Activated CD8-positive, alpha-beta memory T cell treated with anti-CD3 and anti-CD28 coated beads, Interleukin-2, amount 50 U/mL, for 24 hours (primary cell): Measurements from ENCODE around the gene TEAD3.

Experiments
- DNase-seq: peaks from one replicate; pipeline ENCODE4 v3.0.0-alpha.2; 2020; ENCODE audit errors: extremely low read depth

The TEAD3 gene

DNA sequence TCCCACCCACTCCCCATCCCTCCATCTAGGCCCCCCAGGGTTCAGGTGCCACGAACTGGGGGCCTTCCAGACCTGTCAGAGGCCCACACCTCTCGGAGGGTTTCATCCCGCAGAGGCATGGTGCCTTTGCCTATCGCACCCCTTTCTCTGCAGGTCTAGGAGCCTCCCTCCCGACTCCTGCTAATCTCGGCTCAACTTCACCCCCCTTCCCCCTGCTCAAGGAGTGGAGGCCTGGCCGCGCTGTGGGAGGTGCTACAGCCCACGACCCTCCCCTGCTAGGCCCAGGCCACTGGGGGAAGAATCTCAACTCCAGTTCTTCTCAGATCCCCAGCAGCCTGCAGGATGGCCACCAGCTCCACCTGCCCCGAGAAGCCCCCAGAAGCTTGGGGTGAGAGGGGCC, 15.9 kb upstream of the TEAD3 start, which contains the start of gene TULP1:
TSS of gene TULP1 (minus strand) at position 157 of the 400 bp plus-strand sequence. CDS start at position 119, 38 bp downstream.
- DNase-seq = no peak

DNA sequence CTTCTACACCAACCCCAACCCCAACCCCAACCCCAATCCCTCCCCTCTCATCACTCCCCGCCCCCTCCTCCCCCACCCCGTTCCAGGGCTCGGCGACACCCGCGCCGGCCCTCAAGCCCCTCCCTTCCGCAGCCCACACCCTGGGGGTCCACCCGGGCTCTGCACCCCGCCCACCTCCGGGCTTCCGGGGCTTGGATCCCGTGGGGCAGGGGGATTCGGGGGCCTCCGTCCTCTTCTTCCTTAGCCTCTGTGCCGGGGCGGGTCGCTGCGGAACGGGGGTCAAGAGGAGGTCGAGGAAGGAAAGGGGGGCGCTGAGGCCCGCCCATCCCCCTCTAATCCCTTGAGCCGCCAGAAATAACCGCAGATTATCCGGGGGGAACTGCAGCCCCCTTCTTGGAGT, 15.1 kb upstream of the TEAD3 start:
- no peak for DNase-seq

DNA sequence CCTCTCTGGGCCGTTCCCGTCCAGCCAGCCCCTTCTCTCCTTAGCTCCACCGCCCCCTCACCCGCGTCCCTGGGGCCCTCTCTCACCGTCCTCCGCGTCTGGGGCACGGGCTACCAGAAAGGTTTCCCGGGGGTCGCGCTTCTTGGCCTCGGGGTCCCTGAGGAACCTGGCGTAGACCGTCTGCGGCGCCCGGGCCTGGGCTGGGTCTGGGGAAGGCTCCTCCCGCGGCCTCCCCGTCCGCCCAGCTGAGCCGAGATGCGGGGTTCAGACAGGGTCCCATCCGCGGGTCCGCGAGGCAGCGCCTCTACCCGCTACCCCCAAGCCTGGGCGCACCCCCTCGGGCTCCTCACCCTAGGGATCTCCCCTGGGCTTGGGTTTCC, 14.7 kb upstream of the TEAD3 start:
- DNase-seq = no peak

DNA sequence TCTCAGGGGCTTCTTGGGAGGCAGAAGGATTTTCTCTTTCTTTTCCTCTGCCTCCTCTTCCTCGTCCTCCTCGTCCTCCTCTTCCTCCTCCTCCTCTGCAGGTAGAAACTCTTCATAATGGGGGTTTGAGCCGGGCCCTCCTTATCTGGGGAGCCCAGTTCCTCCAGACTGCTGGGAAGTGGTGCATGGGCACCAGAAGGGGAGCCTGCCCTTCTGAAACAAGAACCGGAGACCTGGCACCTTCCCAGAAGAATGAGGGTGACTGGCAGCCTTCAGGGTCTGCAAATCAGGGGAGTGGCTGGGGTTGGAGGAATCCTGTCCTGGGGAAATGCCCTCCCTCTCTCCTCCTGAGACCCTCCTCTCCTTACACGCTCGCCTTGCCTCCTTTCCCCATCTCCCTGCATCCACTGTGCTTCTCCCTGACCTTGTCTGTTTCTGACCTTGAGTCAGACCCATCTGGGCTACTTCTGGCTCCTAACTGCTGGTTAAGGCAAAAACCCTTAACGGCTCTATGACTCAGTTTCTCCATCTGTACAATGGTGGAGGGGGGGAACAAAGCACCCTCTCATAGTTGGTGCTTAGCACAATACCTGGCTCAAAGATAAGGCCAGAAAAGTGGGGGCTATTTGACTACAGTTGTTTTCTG, 14.2 kb upstream of the TEAD3 start:
- DNase-seq = no peak

DNA sequence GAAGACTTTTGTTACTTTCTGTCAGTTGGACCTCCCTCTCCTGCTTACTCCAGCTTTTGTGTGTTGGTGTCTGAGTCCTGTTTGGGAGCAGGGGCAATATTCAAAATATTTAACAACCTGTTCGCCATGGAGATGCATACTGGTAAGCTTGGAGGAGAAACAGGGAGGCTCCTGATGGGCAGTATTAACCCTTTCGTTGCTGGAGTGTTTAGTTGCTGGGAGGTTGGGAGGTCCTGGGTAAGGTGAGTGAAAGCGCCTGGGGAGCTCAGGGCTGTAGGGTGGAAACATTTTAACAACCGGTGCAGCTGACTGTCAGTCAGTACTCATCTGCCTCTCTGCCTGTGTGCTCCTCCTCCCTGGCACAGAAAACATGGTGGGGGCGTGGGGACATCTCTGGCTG, 11.7 kb upstream of the TEAD3 start:
- DNase-seq = no peak

DNA sequence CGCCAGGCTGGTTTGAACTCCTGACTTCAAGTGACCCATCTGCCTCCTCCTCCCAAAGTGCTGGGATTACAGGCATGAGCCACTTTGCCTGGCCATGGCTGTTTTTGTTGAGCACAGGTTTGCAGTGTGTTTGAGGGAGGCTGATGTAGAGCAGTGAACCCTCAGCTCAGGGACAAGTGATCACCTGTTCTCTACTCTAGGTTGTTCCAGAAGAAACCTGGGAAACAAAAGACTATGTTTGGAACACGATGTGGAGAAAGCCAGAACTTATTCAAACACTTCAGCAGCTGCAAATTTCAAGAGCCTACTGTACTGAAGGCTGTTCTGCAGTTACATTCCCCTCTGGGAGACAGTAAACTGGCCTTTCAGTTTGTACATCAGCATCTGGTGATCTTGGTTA, 11.1 kb upstream of the TEAD3 start:
- DNase-seq = no peak

DNA sequence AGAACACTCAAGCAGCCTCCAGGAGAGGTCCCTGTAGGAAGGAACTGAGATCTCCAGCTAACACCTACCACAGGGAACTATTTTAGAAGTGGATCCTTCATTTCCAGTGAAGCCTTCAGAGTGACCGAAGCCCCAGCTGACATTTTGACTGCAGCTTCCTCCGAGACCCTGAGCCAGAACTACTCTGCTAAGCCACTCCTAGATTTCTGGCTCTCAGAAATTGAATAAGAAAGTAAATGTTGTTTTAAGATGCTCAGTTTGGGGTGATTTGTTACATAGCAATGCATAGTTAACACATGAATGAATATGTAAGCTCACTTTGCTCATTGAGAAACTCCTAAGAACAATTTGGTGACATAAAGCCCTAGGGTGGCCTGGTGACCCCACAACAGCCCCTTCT, 10.3 kb upstream of the TEAD3 start:
- DNase-seq = no peak

DNA sequence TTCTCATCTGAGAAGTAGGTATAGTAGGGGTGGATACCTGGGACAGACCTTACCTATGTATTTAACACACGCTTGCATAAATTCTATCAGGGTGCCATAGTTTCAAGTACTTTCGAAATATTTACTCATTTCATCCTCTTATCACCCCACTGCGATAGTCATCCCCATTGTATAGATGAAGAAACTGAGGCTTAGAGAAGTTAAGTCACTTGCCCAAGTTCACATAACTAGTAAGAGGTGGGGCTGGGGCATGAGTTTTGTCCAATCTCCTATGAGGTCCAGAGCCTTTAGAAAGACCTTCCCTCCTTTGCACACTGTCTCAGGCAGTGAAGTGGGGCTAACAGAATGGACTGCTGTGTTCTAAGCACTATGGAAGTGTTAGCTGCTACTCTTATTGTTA, 9.7 kb upstream of the TEAD3 start:
- DNase-seq = no peak

DNA sequence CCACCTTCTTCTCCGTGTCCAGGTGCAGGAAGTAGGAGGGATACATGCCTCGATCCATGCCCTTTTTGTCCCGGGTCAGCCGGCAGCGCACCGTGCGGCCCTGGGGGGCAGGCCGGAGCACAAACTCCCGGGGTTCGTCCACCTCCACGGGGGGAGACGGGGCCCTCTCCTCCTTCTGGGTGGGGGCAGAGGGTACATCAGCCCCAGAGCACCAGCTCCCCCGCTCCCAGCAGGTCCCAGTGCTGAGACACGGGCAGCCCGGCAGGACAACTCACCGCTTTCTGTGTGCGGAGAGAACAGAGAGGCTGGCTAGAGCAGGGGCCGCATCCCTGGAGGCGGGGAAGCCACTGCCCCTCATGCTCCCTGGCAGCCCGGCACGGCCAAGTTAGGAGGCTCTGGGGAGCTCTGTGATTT, 9.1 kb upstream of the TEAD3 start:
- DNase-seq = no peak

DNA sequence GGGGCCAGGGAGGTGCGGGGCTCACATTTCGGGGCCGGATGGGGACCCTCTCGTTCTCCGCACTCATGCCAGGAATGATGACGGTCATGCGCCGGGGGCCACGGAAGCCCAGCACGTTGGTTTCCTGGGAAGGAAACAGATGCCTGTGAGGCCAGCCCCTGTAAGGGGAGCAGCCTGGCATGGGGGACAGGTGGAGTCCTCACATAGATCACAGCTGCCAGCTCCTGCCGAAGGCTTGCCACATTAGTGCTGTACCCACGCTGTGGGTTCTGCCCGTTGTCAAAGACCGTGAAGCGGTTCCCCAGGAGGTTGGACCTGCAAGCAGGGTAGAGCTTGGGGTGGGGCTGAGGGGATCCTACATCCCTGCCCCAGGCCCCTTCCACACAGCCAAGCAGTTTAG, 6.7 kb upstream of the TEAD3 start:
- no peak for DNase-seq

DNA sequence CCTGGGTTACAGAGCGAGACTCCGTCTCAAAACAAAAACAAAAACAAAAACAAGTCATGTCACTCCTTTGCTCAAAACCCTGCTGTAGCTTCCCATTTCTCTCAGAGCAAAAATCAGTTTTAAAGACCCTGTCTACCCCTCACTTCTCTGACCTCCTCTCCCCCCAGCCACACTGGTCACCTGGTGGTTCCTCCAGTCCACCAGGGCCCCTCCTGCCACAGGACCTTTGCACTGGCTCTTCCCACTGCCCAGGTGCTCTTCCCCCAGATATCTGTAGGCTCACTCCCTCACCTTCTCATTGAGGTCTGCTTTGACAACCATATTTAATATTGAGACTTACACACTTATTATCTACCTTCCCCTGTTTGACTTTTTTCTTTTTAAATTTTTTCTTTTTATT, 4.9 kb upstream of the TEAD3 start:
- DNase-seq = no peak

DNA sequence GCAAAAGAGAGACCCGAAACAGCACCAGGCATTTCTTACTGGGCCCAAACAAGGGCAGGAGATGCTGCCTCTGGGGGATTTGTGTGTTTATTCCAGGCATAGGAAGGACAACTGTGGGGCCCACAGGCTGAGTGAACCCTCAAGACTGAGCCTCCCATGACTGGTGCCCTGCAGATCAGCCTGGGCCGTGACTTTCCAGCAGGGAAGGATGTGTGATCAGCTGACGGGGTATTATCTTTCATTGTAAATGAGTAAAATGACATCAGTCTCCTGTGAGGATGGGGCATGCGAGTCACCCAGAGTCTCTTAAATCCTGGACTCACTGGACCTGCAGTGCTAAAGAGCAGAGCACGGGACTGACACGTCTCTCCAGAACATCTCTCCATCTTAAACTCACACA, 3.9 kb upstream of the TEAD3 start:
- DNase-seq = no peak

DNA sequence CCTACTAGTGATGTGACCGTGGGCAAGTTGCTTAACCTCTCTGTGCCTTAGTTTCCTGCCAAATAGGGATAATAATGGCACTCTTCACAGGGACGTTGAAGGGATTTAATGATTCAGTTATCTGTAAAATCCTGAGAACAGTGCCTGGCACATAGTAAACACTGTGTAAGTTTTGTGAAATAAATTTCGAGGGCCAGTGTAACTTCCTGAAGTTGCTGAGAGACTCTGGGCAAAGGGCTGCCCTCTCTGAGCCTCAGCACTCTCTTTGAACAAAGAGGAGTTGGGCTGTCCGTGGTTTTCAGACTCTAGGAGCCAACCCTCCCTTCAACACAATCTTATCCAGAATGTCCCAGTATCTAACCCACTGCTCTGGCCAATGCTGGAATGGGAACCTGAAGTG, 2.5 kb upstream of the TEAD3 start:
- DNase-seq = no peak

DNA sequence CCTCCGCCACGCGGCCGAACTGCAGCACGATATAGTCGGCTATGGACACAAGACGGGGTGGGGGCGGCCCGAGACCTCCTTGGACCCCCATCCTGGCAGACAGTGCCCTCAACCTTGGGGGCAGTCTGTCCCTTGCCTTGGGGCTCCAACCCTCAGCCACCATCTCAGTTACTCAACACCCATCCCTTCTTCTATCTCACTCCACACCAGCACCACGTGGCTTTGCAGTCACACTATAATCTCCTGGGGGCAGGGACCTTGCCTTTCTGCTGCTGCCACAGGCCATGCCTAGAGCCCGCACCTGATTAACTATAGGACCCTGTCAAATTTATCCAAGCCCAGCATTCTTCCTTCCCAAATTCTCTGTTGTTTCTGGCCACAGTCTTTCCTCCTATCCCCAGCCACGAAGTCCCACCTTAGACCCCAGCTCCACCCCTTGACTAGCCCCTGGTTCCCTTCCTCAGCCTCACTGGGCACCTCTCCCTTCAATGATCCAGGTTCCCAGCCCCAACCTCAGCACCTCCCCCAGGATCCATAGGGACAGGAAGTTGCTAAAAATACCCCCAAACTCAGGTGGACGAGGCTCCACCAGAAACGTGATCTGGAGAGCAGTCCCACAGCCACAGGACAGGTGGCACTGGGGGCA, 1.7 kb upstream of the TEAD3 start:
- DNase-seq = no peak

DNA sequence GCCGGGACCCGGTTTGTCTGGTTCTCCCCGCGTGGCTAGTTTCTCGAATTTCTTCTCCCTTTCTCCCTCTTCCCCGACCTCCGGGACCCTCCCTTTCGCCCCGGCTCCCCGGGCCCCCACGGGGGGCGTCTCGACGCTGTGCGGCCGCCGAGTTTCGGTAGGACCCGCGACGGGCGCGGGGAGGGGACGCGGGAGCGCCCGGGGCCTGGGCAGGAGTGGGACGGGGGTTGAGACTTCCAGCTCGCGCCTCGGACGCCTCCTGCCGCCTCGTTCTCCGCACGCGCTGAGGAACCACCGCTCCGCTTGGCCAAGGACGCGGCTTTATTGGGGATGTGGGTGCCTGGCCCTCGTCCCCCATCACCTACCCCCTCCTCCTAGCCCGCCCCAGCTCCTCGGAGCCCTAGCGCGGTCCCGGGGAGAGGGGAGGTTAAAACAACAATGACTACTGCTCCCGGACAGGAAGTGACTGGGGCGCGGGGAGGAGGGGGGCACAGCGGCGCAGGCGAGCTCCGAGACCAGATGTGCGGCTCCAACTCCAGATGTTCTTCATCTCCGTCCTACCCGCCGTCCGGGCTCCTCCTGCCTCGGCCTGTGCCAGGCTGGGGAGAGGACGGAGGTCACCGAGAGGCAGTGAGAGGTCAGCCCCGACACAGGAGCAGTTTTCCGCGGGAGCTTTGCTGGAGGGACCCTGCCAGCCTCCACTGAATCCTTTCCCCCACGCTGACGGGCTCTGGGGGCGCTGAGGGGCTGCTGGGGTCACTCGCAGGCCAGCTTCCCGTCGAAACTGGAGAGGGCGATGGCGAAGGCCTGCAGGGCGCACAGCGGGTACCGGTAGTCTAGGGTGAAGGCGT, 917 bp upstream of the TEAD3 start:
- DNase-seq = no peak

DNA sequence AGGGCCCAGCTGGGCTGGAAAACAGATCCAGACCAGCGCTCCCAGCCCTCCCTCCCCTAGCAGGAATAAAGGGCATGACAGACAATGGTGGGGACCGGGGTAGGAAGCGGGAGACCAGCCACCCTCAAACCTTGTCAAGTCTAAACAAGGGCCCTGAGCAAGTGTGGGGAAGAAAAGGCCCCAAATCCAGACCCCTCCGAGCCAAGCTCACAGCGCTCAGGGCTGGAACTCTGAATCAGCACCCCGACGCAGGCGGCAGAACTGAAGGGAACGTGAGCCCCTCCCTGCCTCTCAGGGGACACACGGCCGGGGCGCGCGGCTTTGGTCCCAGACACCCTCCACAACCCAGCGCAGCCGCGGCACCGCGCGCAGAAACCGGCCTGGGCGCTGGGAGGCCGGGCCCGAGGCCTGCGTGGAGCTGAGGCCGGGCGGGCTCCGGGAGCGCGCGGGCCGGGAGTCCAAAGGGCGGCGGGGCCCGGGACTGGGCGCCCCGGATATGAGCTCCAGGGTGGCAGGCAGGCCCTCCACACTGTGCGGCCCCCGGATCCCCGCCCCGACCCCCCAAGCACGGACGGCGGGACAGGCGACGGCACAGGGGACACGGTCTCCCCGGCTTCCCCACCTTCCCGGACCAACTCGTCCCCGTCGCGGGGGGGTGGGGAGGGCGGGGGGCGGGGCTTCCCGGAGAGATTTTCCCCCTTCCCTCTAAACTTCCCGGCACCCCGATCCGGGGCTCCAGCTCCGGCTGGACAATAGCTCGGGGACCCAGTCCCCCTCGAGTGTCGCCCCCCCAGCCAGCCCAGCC, 641 bp downstream of the TEAD3 start:
- DNase-seq = no peak

DNA sequence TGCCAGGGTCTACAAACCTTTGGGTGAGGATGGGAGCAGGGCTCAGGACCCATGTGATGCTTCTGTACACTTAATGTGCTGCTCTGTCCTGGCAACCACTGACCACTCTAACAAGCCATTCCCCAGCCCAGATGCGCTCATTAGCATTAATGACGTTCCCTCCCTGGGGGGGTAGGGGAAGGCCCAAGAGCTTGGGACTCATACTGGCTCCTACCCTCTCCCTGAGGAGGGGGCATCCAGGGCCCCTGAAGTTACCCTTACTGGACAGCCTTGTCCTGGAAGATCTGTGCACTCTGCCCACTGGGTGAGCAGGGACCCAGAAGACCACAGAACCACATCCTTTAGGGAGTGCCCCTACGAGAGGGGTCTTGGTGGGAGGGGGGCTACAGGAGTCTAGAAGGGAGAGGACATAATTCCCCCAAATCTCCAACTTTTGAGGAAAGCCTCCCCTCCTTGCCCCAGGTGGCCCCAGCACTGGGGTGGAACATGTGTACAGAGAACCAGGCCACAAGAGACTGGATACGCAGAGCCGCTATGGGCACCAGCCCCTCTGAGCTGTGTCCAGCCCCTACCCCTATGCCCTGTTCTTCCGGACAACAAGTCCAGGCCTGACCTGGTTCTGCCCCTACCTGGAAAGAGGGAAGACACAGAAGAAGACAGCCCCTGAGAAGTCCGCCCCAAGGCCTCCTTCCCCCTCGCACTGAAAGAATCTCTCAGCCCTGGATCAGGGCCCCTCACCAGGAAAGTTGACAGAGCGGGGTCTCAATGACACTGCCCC, 1.4 kb downstream of the TEAD3 start:
- DNase-seq = no peak

DNA sequence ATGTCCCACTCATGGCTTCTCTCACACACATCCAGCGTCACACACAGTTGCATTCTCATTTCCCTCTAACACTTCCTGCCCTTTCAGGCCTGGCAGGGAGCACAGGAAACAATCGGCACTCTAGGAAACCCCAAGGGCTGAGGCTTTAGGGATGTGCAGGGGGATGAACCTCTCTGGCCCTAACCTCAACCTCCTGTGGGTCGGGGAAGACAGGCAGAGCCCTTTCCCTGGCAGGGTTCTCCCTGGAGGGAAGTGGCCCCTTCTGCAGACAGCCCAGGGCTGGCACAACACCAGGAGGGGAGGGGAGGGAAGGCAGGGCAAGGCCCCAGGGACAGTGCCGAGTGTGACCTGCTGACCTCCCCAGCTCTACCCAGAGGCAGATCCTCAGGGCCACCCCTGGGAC, 2.7 kb downstream of the TEAD3 start:
- no peak for DNase-seq

DNA sequence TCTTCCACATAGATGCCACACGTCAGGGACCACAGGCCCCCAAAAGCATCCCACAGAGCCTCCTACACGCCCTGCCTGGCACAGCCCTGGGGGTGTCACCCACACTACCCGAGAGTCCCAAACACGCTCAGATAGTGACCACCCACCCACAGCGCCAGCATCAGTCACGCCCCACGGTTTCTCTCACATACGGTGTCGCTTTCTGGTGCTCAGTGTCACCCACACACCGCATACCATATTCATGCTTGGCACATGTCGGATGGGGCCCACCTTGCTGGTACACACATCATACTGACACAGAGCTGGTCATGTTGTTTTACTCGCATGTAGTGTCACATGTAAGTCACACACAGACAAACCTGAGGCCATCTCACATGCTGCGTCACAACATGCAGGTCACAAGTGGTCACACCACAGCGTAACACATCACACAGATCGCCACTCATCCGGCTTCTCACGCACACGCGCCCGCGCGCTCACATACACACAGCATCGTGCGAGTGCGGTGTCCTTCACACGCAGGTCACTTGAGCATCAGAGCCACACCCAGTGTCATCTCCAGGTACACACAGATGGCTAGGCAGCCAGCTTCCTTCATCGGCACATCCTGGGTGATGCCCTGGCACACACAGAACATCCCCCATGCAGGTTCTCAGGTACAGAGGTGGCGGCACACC, 3.4 kb downstream of the TEAD3 start:
- DNase-seq = no peak

DNA sequence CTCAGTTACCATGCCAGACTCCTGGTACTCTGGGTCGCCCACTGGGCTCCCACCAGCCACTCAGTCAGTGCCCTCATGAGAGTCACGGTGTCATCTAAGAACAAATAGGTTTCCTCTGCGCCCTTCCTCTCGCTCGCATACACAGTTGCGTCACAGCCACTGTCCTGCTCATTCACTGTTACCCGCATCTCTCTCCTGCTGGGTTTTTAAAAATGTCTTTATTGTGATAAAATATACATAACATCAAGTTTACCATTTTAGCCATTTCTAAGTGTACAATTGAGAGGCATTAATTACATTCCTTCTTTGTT, 4.0 kb downstream of the TEAD3 start:
- DNase-seq = no peak
